HG02759 (cell line): ENCODE results near the gene TGFA.

Source experiments
- ATAC-seq: cut with Tn5 transposase; IDR thresholded peaks from one replicate; pipeline ENCODE4 v1.9.1; 2021; ENCODE audit warnings: mild to moderate bottlenecking, moderate library complexity; ENCODE audit not compliant: unreplicated experiment

The TGFA gene

DNA sequence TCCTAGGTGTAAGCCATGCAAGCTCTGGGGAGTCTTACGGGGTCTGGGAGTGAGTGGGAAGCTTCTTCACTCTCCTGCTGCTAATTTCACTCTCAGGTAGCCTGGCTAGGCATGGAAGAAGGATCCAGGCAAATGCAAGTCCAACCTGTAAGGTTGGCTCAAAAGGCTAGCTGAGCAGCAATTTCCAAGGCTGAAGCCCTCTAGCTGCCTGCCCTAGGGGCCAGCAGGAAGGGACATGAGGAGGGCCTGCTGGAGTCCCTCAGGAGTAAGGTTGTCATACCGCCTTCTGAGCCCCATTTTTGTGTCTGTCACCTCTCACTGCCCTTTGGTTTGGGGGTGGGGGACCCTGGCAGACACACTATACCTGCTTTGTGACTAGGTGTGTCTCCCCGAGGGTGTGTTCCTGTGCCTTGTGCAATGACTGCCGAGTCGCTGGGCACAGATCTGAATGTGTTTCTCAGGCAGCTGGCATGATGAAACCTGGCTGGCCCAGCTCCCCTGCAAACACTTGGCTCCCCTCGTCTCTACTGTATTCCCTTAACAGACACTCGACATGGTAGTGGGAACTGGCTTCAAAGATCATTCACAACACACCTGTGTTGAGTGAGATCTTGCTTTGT is 127.8 kb downstream of the TGFA start:
- no peak for ATAC-seq

DNA sequence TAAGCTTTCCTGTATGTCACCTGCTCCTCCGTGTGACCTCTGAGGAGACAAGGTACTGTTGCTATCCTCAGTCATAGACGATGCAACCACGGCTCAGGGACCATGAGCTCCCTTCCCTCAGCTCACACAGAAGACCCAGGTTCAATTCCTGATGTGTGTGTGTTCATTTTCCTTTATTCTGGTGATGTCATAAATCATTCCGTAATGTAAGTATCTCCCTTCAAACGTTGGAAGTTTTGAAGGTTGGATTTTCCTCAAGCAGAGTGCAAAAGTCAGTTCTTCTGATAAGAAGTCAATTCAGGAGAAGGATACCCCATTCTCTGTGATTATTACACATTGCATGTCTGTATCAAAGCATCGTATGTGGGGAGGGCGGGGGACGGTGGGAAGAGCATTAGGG is 132.9 kb downstream of the TGFA start:
- no peak for ATAC-seq

DNA sequence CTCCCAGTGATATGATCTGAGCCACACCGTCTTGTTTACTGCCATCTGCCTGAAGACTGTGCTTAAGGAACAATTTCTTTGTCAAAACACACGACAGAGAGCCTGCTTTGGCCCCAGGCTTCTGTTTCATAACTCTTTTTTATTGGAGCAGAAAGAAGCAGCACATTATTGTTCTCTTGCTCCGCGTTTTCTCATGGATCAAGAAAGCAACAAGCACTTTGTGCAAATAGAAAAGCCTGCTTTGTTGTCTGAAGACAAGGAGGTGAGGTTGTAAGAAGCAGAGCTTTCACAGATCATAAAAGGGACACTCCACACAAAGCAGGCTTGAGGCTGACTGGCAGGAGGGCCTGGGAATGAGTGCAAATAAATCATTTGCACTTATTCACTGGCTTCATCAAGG is 133.5 kb downstream of the TGFA start:
- ATAC-seq, result no peak

DNA sequence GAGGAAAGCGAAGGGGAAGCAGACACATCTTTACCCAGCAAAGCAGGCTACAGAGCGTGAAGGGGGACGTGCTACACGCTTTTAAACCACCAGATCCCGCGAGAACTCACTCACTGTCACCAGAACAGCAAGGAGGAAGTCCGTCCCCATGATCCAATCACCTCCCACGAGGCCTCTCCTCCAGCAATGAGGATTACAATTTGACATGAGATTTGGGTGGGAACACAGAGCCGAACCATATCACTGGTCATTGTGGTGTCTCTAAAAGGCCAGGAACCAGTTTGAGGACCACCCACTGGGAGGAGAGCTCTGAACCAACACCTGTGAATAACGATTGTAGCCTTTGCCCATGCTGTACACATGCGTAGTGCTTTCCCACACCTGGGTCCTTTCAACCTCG is 135.1 kb downstream of the TGFA start:
- ATAC-seq, result no peak

DNA sequence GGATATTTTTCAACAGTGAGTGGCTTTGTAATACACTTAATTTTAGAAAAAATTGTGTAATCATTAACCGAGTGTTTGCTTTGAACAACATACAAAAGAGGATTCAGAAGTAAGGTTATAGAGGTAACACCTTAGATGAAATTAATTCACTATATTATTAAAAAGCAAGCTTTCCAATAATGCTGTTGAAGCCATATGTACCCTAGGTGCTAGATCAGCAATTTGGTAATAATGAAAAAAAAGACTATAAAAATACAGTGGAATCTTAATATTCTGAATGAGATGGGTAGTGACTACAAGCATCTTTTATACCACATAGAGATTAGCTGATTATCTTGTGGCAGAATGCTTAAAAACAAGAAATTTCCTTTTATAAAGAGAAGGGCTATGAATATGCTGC is 136.6 kb downstream of the TGFA start:
- no peak for ATAC-seq

DNA sequence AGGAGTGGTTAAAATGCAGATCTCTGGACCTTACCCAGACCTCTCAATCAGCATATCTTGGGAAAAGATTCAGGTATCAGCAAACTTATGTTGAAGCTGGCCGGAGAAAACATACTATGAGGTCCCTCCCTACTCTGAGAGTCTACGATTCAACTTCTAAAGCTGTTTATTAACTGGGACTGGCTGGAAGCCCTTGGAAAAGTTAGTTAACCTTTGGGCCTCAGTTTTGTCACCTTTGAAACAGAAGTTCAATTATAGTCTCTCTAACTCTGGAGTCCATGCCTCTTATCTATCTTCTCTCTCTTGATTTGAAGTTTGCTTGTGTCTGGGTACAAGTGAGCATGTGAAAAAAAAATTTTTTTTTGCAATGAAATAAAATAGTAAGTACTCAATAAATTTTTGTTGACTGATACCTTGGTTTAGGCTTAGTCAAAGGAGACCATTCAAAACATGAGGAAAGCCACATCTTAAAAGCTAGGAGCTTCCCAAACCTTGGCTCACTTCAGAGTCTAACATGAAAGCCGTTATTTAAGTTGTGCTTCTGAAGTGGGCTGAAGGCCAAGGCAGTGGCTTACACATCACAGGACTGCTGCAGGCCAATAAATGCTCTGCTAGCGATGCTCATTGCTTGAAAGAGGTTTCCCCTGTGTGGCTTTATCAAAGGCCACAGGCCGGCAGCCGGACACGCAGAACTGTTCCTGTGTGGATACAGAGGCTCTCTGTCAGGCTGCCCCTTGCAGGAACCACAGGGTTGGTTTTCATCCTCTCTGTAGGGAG is 141.1 kb downstream of the TGFA start:
- no peak for ATAC-seq

DNA sequence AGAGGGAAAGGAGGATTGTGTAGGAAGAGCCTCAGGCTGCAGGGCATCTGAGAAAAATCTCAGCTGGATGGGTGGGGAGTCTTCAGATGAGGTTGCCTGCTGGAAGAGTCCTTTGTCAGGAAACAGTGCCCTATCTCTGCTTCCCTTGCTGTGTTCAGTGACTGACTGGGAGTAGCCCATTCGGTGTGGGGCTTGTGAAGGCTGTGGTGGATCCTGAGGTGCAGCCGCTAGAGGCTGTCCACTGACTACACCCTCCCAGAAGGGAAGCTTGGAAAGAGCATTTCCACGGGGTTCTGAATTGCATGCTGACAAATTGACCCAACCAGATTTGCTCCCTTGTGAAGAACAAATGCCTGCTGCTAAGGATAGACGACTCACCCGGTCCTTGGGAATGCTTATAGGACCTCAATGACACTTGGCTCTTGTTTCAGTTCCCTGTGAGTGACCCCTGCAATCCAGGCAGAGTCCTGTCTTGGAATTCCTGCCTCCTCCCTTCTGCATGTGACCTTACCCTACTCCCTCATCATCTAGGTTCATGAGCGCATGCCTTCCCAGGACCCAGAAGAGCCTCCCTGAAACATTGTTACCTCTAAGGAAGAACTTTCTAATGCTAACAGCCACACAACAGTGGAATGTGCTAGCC is 142.0 kb downstream of the TGFA start:
- ATAC-seq, result no peak

DNA sequence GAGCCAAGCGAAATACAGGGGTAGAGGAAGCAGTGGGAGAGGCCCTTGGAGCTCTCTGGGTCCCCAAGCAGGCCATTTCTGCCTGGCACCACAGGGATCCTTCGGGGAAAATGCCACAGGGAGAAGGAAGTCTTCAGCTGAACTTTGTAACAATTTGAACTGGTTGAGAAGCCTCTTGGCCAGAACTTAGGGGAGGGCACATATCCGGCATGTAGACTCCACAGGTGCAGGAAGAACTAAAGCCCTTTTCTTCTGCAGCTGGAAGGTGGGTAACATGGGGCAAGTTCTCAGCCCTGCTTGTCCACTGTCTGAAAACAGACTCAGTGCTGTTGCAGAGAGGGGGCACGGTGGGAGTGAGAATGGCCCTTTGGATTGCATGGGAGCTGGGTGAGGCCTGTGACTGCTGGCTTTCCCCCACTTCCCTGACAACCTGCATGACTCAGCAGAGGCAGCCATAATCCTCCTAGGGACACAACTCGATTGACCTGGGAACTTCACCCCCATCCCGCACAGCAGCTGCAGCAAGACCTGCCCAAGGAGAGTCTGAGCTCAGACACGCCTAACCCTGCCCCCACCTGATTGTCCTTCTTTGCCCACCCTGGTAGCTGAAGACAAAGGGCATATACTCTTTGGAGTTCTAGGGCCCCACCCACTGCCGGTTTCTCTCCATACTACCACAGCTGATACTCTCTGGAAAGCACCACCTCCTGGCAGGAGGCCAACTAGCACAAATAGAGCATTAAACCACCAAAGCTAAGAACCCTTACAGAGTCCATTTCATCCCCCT is 150.2 kb downstream of the TGFA start:
- ATAC-seq, result no peak

DNA sequence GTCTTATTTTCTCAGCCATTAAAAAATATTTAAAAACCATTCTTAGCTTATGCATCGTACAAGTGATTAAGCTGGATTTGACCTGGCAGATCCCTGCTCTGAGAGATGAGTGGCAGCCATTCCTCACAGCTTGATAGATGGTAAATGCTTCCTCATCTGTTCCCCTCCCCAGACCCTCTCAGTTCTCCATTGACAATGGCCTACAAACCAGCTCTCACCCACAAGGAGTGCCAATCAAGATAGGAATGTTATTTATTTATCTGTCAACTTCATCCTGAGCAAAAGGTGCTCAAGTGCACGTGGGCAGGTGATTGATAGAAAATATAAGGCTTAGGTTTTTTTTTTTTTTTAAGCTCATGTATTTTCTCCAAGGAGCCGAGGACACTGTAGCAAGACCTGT is 153.1 kb downstream of the TGFA start:
- no peak for ATAC-seq

DNA sequence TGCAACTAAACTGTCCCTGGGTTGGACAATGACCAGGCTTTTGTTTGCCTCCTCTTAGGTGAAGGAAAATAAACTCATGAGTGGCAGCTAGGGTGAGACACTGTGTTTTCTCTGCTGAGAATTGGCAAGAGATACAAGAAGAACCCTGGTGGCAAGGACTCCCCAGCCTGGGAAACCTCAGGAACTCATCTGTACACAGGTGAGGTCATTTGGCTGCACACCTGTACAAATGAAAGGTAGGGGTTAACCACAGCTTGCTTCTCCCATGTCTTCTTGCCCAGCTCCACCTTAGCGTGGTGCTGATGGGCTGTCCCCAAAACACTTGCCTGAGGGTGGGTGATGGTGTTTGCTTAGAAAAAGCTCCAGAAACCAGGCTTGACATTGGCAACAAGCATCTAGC is 154.6 kb downstream of the TGFA start:
- ATAC-seq, result no peak
